Right cardiac atrium (tissue), 5 donors: ENCODE data around the gene IGSF22. TPM values are rescaled to one million over a fixed set of nuclear protein-coding genes. Genes with fewer than 3 reads are reported as not detected.

Experiments used
- ATAC-seq, 2 donors: fragments of 200-7000 bp; cut with Tn5 transposase; one replicate each; pipeline versions ENCODE4 v1.8.0 to v1.9.1; 2020; ENCODE audit warnings: moderate library complexity in 2 of 2, mild to moderate bottlenecking in 1 of 2
- DNase-seq, 3 donors: peaks; one replicate each; pipeline ENCODE4 v3.0.0-alpha.2; 2020
- H3K27ac ChIP-seq: one replicate; pipeline ENCODE4 v1.5.1; 2013; ENCODE audit warnings: mild to moderate bottlenecking, low read length, control low read depth, moderate library complexity
- H3K27me3 ChIP-seq: one replicate; pipeline ENCODE4 v1.6.1; 2013; ENCODE audit not compliant: control insufficient read depth, insufficient read depth
- H3K4me1 ChIP-seq: one replicate; pipeline ENCODE4 v1.6.1; 2013; ENCODE audit warnings: low read length; ENCODE audit not compliant: control insufficient read depth, insufficient read depth
- H3K4me3 ChIP-seq: one replicate; pipeline ENCODE4 v1.5.1; 2013; ENCODE audit warnings: low read length, control low read depth
- H3K9me3 ChIP-seq: one replicate; pipeline ENCODE4 v1.6.1; 2013; ENCODE audit warnings: low read length; ENCODE audit not compliant: control insufficient read depth
- WGBS: extraction: QIAGEN DNeasy Blood & Tissue Kit; methylation state at CpG from one replicate; pipeline ENCODE4 v1.1.7; 2013; 5-methylcytosine and 5-hydroxymethylcytosine counted together
- intact Hi-C, 4 donors: fragments of 100-400 bp; cut with DNase I; formaldehyde crosslinking; loops; one replicate each; pipeline versions ENCODE4 v1.11.0 to v1.14.0; 2022 to 2023
- polyA plus RNA-seq: library from polyadenylated mRNA; stranded (reverse); fragments of 200-250 nt; gene quantifications from one replicate; pipeline ENCODE4 v1.2.3, GENCODE V29; 2013
- total RNA-seq, 4 donors: library from RNA; stranded (reverse); fragmentation: NEBNext Ultra II Directional; extraction: Animal tissue kit (Norgen Biotek cat#: 25700); gene quantifications; one replicate each; pipeline ENCODE4 v1.2.1, GENCODE V29; 2021
- donor health status: healthy with polysubstance abuse.
- donor health status: DM: no; HTN: yes; CAD: no.
- donor health status: DM: no; HTN: no; CAD: no.
- donor health status: DM: no; HTN: yes; CAD: no; lungs with severe emphysema.
- donor health status: DM: yes; HTN: yes; CAD: no.

The IGSF22 gene
- total and polyA plus RNA-seq, 5 donors: 0.66 to 1.3 (median 1.1) TPM

- no peaks in the 10 kb centered on the region for H3K27me3 ChIP-seq
- H3K4me3 ChIP-seq: no peak overlapping the region
- H3K4me1 ChIP-seq: no peaks in the 10 kb centered on the region
- H3K27ac ChIP-seq: no peak overlapping the region
- no peak for DNase-seq
- ATAC-seq: no peak
- H3K9me3 ChIP-seq: no peaks in the 10 kb centered on the region
- WGBS: 93% methylated on average over 26 of the region's 26 CpGs
- intact Hi-C loops: no loop called here
These were observed 12.1 kb downstream of the IGSF22 start for GRCh38 chr11:18713646-18714442.

- 88% methylated on average over 5 of the region's 5 CpGs for WGBS
- ATAC-seq: no peak
- intact Hi-C loops: no loop called here
- Histone ChIP-seq H3K9me3 (no peaks in the 10 kb centered on the region), H3K4me1 (peaks cover 2% of the 10 kb centered on the region), H3K4me3 (no peak overlapping the region), H3K27ac (no peak overlapping the region), H3K27me3 (no peaks in the 10 kb centered on the region)
- DNase-seq: no peak
These were observed 15.4 kb downstream of the IGSF22 start for GRCh38 chr11:18710545-18710944.

GRCh38 chr11:18709414-18709813 is 16.6 kb downstream of the IGSF22 start:
- DNase-seq: no peak
- intact Hi-C loops: loop anchor here in 2 of 4 donors (10.0 kb wide), 1 partner anchor 75 kb away; the partner anchor contains the start of gene SPTY2D1 (in 2 of the 2)

GRCh38 chr11:18707811-18708340 is 18.1 kb downstream of the IGSF22 start:
- Histone ChIP-seq H3K9me3 (no peaks in the 10 kb centered on the region), H3K27me3 (no peaks in the 10 kb centered on the region), H3K4me1 (peaks cover 8% of the 10 kb centered on the region), H3K27ac (no peak overlapping the region), H3K4me3 (no peak overlapping the region)
- ATAC-seq (no peak), DNase-seq (no peak)
- 89% methylated on average over 12 of the region's 12 CpGs for WGBS
- intact Hi-C loops: loop anchor here in 2 of 4 donors (10.0 kb wide), 1 partner anchor 73 kb away; the partner anchor contains the start of gene SPTY2D1 (in 2 of the 2)

More at GRCh38 chr11:18709414-18709813, 16.6 kb downstream of the IGSF22 start:
- H3K4me3 ChIP-seq: no peak overlapping the region
- 91% methylated on average over 4 of the region's 4 CpGs for WGBS
- peaks cover 4% of the 10 kb centered on the region for H3K4me1 ChIP-seq
- ATAC-seq: no peak
- H3K9me3 ChIP-seq: no peaks in the 10 kb centered on the region
- no peak overlapping the region for H3K27ac ChIP-seq
- no peaks in the 10 kb centered on the region for H3K27me3 ChIP-seq

- peak; percentile 76 to 92 for ATAC-seq
- no peaks in the 10 kb centered on the region for H3K9me3 ChIP-seq
- 11% methylated on average over 34 of the region's 34 CpGs for WGBS
These were observed 19.4 kb downstream of the IGSF22 start for GRCh38 chr11:18706330-18707243.

GRCh38 chr11:18705651-18706281 is 20.2 kb downstream of the IGSF22 start:
- no peaks in the 10 kb centered on the region for H3K9me3 ChIP-seq
- H3K27me3 ChIP-seq: no peaks in the 10 kb centered on the region
- H3K4me1 ChIP-seq: peaks cover 8% of the 10 kb centered on the region
- no peak overlapping the region for H3K27ac ChIP-seq
- 2% methylated on average over 46 of the region's 46 CpGs for WGBS
- H3K4me3 ChIP-seq: peak overlapping the region; percentile 73
- ATAC-seq (peak; percentile 66 to 81), DNase-seq (peak; percentile 49 to 80 (median 79))
- intact Hi-C loops: loop anchor here in 2 of 4 donors (10.0 kb wide), 1 partner anchor 71 kb away; the partner anchor contains the start of gene SPTY2D1 (in 2 of the 2)

More at GRCh38 chr11:18706330-18707243, 19.4 kb downstream of the IGSF22 start:
- DNase-seq: peak; percentile 78 to 89 (median 87)
- intact Hi-C loops: loop anchor here in 2 of 4 donors (10.0 kb wide), 1 partner anchor 72 kb away; the partner anchor contains the start of gene SPTY2D1 (in 2 of the 2)
- H3K4me3 ChIP-seq: peak overlapping the region; percentile 73
- no peaks in the 10 kb centered on the region for H3K27me3 ChIP-seq
- peak overlapping the region; percentile 28 for H3K27ac ChIP-seq
- H3K4me1 ChIP-seq: peaks cover 8% of the 10 kb centered on the region

- Histone ChIP-seq H3K27me3 (no peaks in the 10 kb centered on the region), H3K4me1 (peaks cover 8% of the 10 kb centered on the region), H3K9me3 (no peaks in the 10 kb centered on the region), H3K4me3 (no peak overlapping the region), H3K27ac (no peak overlapping the region)
- DNase-seq (peak in 2 of 3 donors; percentile 70 to 81), ATAC-seq (peak in 1 of 2 donors; percentile 69)
- intact Hi-C loops: loop anchor here in 2 of 4 donors (10.0 kb wide), 1 partner anchor 70 kb away; the partner anchor contains the start of gene SPTY2D1 (in 2 of the 2)
- 20% methylated on average over 1 of the region's 1 CpG for WGBS
These were observed 21.3 kb downstream of the IGSF22 start for GRCh38 chr11:18704698-18705097.

GRCh38 chr11:18704045-18704645 is 21.8 kb downstream of the IGSF22 start:
- intact Hi-C loops: loop anchor here in 2 of 4 donors (10.0 kb wide), 1 partner anchor 69 kb away; the partner anchor contains the start of gene SPTY2D1 (in 2 of the 2)
- Histone ChIP-seq H3K27ac (no peak overlapping the region), H3K9me3 (no peaks in the 10 kb centered on the region), H3K27me3 (no peaks in the 10 kb centered on the region), H3K4me3 (no peak overlapping the region), H3K4me1 (peaks cover 11% of the 10 kb centered on the region)
- DNase-seq: no peak
- WGBS: 71% methylated on average over 5 of the region's 5 CpGs
- ATAC-seq: no peak

GRCh38 chr11:18703001-18703763 is 22.8 kb downstream of the IGSF22 start:
- DNase-seq (peak in 2 of 3 donors; percentile 69), ATAC-seq (no peak)
- intact Hi-C loops: loop anchor here in 2 of 4 donors (10.0 kb wide), 1 partner anchor 68 kb away; the partner anchor contains the start of gene SPTY2D1 (in 2 of the 2)
- no peaks in the 10 kb centered on the region for H3K9me3 ChIP-seq
- 32% methylated on average over 2 of the region's 2 CpGs for WGBS
- no peak overlapping the region for H3K4me3 ChIP-seq
- peaks cover 11% of the 10 kb centered on the region for H3K4me1 ChIP-seq
- H3K27ac ChIP-seq: no peak overlapping the region
- no peaks in the 10 kb centered on the region for H3K27me3 ChIP-seq
